ENCODE results near the gene CRIP2.

The CRIP2 gene

DNA sequence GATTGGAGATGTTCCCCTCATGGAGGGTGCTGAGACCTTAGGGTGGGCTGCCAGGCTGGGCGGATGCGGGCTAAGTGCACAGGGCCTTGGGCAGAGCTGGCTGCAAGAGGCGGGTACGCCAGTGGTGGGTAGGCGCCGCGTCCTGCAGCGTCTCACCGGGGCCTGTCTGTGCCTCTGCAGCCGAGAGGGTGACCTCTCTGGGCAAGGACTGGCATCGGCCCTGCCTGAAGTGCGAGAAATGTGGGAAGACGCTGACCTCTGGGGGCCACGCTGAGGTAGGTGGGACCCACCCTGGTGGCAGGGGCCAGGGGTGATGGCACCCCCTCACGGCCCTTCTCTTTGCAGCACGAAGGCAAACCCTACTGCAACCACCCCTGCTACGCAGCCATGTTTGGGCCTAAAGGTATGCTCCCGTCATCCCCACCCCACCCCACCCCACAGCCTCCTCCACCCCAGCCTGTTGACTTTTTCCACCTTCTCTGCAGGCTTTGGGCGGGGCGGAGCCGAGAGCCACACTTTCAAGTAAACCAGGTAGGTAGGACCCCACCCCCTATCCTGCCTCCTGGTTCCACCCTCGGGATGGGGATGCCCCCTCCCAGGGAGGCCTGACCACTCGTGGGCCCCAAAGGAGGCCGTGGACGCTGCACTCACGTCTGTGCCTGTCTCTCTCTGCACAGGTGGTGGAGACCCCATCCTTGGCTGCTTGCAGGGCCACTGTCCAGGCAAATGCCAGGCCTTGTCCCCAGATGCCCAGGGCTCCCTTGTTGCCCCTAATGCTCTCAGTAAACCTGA is 13.6 kb downstream of the CRIP2 start:
- DNase-seq (ENCODE audit: low read depth): no peak

DNA sequence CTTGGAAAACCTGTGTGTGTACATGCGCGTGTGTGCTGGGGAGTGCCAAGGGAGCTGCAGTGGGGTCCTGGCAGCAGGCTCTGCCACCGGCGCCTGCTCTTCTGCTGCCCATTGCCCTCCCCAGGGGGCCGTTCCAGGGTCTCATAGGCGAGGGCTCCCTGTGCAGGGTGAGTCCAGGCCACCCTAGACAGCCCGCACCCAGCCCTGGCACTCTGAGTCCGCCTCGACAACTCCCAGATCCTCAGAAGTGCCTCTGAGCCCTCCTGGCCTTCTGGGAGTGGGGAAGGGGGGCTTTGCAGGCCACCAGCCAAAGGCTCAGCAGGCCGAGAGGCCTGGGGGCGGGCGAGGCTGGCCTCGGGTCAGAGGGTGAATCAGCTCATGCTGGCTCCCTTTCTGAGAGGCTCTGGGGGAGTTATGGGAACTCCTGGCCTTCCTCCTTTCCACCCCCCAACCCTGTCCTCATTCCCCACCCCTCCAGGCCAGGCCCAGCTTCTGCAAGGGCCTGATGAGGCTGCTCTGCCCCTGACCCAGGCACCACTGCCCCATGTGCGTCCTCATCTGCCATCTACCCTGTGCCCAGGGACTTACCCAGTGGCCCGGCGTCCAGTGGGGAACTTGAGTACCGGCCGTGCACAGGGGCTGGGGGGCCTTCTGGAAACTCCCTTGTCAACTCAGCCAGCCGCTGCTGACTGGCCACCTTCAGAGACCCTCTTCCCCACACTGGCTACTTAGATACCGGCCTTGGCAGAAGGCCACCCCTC is 14.3 kb downstream of the CRIP2 start:
- DNase-seq (ENCODE audit: low read depth): no peak

DNA sequence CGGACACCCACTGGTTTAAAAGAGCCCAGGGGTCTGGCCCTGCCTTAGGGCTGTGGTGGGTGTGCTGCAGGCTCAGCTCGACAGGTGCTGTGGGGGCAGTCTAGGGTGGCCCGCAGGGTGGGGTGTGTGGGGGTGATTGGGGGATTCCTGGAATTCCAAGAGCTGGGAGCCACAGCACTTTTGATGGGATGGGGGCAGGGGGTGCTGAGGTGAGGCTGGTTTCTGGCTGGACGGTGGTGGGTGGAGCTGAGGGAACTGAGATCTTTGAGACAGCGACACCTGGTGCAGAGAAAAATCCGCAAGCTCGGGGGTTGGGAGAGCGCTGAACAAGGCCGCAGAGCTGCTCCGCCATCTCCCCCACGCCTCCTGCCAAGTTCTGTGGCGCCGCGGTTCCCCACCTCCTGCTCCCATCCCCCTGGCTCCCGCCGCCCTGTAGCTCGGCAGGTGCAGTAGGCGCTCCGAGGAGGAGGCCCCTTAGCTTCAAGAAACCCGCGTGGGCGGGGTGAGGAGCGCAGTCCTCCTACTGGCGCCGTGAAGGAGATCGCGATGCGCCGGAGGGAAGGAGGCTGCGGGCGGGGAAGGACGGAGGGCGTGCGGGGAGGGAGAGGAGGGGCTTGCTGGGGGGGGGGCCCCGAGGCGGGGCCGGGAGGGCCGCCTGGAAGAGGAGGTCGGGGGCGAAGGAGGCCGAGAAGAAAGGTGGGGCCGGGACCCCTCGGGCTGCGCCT is 15.1 kb downstream of the CRIP2 start:
- peak; percentile 79 for DNase-seq (ENCODE audit: low read depth)

DNA sequence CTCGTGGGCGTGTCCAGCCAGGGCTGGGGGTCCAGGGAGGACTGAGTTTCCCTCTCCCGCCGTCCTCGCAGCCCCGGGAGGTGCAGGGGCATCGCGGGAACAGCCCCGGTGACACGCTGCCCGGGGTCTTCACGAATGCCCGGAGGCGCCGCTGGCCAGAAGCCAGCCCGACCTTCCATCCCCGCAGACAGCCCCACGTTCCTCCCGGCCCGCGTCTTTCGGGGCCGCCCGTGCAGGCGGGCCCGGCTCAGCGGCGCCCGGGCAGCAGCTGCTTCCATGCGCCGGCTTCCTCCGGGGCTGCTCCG is 15.6 kb downstream of the CRIP2 start:
- no peak for DNase-seq (ENCODE audit: low read depth)

GRCh38 chr14:105490572-105491365 is 16.1 kb downstream of the CRIP2 start, which contains the start of gene TEDC1:
Gene TEDC1, plus strand, starts transcription at chr14:105491246. Its CDS starts 130 bp downstream, at chr14:105491376.
- peak; percentile 100 for DNase-seq (ENCODE audit: low read depth)

DNA sequence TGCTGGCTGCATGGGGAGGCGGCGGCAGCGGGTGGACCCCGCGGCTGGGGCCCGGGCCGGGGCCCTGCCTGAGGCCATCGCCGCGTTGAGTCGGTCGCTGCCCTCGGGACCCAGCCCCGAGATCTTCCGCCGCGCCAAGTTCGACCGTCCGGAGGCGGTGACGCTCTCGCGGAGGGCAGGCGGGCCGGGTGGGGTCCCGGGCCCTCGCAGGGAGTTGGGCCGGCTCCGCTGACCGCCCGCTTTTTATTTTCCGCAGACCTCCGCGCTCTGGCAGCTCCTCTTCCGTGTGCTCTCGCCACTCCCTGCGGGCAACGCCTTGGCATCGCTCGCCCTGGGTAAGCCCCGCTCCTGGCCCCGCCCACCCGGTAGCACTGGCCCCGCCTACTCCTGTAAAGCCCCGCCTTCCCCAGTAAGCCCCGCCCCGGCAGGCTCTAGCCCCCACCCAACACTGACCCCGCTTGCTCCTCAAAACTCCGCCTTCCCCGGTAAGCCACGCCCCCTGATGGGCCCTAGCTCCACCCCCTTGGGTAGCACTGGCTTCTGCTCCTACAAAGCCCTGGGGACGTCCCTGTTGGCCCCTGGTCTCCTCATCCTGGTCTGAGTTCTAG is 16.8 kb downstream of the CRIP2 start:
- peak; percentile 14 for DNase-seq (ENCODE audit: low read depth)

DNA sequence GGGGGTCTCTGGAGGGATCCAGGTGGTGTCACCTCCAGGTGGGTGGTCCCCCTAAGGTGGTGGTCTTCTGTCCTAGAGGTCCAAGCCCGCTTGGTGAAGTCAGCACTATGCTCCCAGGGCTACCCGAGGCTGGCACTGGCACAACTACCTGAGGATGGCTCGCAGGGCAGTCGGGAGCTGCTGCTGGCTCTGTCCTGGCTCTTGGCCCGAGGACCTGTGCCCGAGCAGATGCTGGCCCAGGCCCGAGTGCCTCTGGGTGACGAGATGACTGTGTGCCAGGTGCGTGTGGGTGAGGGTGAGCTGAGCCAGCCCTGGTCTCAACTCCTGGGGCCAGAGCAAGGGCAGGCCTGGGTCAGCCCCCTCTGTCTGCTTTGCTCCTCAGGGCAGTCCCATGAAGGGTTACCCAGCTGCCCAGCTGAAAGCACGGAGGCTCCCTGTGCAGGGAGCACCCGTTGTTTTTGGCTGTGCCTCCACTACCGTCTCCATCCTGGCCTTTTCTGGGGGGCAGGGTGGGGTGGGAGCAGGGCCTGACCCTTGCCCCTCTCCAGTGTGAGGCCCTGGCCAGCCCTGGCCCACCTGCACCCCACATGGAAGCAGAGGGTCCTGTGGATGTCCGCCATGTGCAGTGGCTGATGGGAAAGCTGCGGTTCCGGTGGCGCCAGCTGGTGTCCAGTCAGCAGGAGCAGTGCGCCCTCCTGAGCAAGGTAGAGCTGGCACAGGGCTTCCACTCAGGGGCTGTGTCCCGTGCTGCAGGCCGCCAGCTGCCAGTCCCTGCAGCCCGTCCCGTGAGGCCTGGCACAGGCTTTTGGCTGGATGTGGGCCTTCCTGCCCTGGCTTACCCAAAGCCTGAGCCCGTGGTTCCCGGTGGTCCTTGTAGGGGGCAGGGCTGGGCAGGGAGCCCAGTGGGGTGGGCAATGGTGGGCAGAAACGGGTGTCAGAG is 17.7 kb downstream of the CRIP2 start:
- no peak for DNase-seq (ENCODE audit: low read depth)

GRCh38 chr14:105492971-105493871 is 18.6 kb downstream of the CRIP2 start:
- no peak for DNase-seq (ENCODE audit: low read depth)

GRCh38 chr14:105493921-105494605 is 19.4 kb downstream of the CRIP2 start:
- no peak for DNase-seq (ENCODE audit: low read depth)

DNA sequence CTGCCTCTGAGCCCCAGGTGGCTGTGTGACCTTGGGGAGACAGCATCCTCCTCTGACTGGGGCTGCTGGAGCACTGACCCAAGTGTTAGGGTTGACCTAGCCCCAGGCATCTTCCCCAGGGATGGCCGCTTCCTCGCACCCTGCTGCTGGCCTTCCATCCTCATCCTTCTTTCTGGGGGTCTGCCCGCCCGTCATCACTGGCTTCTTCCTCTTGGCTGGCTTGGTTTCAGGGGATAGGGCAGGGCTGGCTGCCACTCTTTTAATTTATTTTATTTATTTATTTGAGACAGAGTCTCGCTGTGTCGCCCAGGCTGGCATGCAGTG is 19.9 kb downstream of the CRIP2 start:
- no peak for DNase-seq (ENCODE audit: low read depth)

DNA sequence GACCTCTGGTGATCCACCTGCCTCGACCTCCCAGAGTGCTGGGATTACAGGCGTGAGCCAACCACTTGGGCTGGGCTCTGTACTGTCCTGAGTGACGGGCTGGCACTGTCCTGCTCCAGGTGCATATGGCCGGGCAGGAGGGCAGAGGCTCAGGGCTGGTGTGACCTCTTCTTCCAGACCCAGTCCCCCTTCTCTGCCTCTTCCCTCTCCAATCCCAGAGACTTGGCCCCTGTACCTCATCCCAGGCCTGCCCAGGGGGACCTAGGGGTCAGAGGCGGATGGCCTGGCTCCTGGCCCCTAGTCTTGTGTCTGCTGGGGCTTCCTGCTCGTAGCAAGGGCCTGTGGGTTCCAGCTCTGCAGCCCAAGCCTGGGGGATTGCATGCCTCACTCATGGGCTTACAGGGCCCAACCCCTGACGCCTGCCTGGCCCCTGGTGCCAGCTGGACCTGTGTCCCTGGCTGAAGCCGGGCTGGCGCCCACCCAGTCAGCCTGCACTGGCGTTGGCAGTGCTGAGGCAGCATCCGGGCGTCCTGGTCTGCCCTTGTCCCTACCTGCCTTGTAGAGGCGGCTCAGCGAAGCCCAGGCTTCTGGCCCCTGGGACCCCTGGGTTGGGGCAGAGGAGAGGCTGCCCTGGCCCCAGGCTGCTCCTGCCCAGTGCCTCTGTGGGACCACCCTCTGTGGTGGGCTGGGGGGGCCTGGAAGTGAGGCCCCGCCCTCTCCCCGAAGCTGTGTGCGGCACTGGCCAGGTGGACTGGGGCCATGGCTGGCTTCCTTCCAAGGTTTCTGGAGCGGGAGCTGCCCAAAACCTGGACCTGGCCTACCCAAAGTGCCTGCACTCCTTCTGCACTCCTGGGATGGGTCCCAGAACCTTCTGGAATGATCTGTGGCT is 20.7 kb downstream of the CRIP2 start:
- DNase-seq (ENCODE audit: low read depth): no peak

- no peak for DNase-seq (ENCODE audit: low read depth)
These were observed 21.6 kb downstream of the CRIP2 start for GRCh38 chr14:105495990-105496830.

DNA sequence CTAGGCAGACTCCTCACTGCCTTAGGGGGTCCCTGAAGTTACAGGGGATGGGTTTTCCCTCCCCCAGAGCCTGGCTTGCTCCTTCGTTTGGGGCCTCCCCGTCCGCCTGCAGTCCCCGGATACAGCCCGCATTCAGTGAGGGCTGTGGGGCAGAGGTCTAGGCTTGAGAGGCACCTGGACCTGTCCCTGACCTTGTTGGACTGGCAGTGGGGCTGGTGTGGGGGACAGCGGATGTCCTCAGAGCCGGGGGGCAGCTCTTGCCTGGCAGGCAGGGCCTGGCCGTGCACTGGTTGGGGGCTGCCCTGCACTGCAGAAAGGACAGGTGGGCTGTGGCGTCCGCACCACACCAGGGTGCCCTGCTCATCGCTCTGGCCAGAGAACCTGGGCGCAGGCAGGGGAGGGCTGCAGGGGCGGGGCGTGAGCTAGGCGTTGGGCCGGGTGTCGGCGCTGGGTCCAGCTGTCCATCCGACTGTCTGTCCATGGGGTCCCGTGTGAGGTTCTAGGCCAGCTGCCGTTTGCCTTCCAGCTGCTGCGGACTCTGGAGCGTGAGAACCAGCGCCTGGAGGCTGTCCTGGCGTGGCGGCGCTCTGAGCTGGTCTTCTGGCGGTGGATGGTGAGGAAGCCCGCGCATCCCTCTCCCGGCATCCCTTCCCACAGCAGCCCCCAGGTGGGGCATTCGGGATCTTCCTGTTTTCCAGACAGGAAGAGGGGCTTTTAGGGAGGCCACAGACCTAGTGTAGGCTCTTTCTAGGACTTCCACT is 22.4 kb downstream of the CRIP2 start:
- no peak for DNase-seq (ENCODE audit: low read depth)

DNA sequence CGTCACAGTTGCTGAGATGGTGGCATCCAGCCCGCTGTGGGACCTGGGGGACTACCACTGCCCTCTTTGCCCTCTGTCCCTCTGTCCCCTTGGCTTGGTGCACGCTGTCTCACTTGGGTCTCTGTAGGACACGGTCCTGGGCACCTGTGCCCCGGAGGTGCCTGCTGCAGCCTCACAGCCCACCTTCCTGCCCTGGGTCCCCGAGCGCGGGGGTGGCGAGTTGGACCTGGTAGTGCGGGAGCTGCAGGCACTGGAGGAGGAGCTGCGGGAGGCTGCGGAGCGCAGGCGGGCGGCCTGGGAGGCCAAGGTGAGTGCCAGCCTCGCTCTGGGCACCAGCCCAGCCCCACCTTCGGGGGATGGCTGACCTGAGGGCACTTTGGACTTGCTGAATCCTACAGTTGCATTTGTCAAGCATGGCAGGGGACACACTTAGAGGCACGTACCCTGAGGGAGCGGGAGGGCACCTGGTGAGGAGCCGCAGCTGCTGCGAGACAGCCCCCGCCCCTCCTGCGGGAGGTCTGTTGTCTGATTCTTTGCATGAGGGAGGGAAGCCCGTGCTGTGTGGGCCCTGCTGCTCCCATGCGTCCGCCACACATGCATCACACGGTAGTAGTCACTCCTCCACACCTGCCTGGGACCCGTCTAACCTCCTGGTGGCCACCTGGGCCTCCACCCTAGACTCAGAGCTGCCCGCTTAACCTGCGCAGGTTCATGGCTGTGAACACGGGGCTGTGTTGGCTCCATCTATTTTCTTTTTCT is 23.2 kb downstream of the CRIP2 start:
- DNase-seq (ENCODE audit: low read depth): no peak

GRCh38 chr14:105498430-105499255 is 24.0 kb downstream of the CRIP2 start:
- no peak for DNase-seq (ENCODE audit: low read depth)

All from amniotic epithelial cell (primary cell).